HFFc6 (cell line): Measurements from ENCODE around the gene SPRED3. TPM values are rescaled to one million over a fixed set of nuclear protein-coding genes. Genes with fewer than 3 reads are reported as not detected.

ENCODE experiments used
- DNase-seq: peaks from one replicate; pipeline ENCODE4 v3.0.0-alpha.2; 2018
- H3K27ac Mint-ChIP-seq: 2 replicates; pipeline ENCODE4 v1.8.0; 2020; ENCODE audit warnings: mild to moderate bottlenecking, mixed read lengths
- H3K27me3 Mint-ChIP-seq: 2 replicates; pipeline ENCODE4 v1.8.0; 2021; ENCODE audit warnings: mild to moderate bottlenecking, moderate library complexity, mixed read lengths; ENCODE audit not compliant: insufficient read depth
- H3K36me3 Mint-ChIP-seq: 2 replicates; pipeline ENCODE4 v1.8.0; 2021; ENCODE audit warnings: low read depth, mixed read lengths
- H3K4me1 Mint-ChIP-seq: 2 replicates; pipeline ENCODE4 v1.8.0; 2020; ENCODE audit warnings: low read depth, mixed read lengths
- H3K4me3 Mint-ChIP-seq: 2 replicates; pipeline ENCODE4 v1.8.0; 2020; ENCODE audit warnings: mild to moderate bottlenecking, moderate library complexity, mixed read lengths
- H3K9me3 Mint-ChIP-seq: 2 replicates; pipeline ENCODE4 v1.8.0; 2020; ENCODE audit warnings: mild to moderate bottlenecking, mixed read lengths
- total RNA-seq, 6 experiments: library from RNA; stranded (reverse); fragmentation: NEBNext Ultra II Directional; extraction: Animal tissue kit (Norgen Biotek cat#: 25700); gene quantifications; 2 replicates in 1 of 6; 3 replicates in 5 of 6; pipeline ENCODE4 v1.2.3, GENCODE V29; 2021
- TF ChIP-seq, protein P1 (sequence below): fragments of 200-600 bp; sonication (generic); IDR thresholded peaks from 2 replicates; pipeline ENCODE4 v1.5.0; 2021; ENCODE audit warnings: antibody characterized with exemption, mild to moderate bottlenecking

The SPRED3 gene
- total RNA-seq, 6 experiments from 2014 or later = 11.7 to 15.3 (median 13.1) TPM

DNA sequence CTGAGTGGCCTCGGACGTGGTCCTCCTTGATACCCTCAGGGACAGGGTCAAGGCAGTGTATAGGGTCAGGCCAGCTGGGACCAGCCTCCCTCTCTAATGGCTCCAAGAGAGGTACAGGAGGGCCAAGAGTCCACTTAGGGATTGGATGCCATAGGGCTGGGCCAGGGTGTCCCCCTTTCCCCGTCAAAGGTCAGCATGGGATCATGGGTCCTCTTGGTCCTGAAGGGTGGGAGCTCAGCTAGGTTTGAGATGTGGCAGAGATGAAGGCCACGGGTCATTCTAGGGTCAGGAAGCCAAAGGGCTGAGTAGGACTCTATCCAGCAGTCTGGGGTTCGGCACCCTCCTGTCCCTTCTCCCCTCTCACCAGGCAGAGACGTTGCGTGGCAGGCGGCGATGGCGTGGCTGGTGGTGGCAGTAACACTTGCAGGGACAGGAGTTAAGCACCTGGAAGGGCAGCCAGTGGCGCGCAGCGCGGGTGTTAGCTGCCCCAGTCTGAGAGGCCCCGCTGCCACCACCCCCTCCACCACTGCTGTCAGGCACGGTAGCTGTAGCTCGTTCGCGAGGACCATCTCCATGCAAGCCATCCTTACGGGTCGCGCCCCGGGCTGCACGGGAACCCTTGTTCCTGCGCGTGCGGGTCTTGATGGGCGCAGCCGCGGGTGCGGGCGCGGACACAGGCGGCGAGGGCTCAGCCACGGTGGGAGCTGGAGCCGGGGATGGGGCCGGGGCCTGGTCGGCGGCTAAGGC lies 3.3 kb upstream of the SPRED3 start:
- Mint-ChIP-seq H3K27me3 (peaks cover 15% of the 10 kb centered on the region), H3K4me3 (no peak overlapping the region), H3K36me3 (peaks cover 28% of the 10 kb centered on the region), H3K4me1 (peaks cover 17% of the 10 kb centered on the region), H3K9me3 (no peaks in the 10 kb centered on the region), H3K27ac (no peak overlapping the region)
- TF ChIP-seq, protein P1, sequence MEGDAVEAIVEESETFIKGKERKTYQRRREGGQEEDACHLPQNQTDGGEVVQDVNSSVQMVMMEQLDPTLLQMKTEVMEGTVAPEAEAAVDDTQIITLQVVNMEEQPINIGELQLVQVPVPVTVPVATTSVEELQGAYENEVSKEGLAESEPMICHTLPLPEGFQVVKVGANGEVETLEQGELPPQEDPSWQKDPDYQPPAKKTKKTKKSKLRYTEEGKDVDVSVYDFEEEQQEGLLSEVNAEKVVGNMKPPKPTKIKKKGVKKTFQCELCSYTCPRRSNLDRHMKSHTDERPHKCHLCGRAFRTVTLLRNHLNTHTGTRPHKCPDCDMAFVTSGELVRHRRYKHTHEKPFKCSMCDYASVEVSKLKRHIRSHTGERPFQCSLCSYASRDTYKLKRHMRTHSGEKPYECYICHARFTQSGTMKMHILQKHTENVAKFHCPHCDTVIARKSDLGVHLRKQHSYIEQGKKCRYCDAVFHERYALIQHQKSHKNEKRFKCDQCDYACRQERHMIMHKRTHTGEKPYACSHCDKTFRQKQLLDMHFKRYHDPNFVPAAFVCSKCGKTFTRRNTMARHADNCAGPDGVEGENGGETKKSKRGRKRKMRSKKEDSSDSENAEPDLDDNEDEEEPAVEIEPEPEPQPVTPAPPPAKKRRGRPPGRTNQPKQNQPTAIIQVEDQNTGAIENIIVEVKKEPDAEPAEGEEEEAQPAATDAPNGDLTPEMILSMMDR = no peak
- no peak for DNase-seq

DNA sequence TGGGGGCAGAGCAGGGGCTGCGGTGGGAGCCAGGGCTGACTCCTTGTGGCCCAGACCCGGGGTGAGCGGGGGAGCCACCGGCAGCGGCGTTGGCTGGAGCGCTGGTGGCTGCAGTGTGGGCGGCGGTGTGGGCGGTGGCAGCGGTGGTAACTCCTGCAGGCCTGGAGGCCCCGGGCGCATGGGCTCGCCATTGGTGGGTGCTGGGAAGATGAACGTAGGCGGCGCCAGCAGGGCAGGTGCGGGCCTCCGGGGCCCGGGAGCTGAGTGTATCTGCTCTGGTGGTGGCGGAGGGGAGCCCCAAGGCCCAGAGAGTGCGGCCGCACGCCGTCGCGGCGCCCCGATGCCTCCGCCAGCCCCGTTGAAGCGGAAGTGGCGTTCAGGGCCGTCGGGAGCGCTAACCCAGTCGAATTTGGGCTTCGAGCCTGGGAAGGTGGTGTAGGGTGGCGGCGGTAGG lies 2.7 kb upstream of the SPRED3 start:
- H3K4me3 Mint-ChIP-seq = no peak overlapping the region
- H3K36me3 Mint-ChIP-seq = peaks cover 29% of the 10 kb centered on the region
- no peaks in the 10 kb centered on the region for H3K9me3 Mint-ChIP-seq
- peaks cover 21% of the 10 kb centered on the region for H3K4me1 Mint-ChIP-seq
- no peak for DNase-seq
- H3K27ac Mint-ChIP-seq = no peak overlapping the region
- peaks cover 15% of the 10 kb centered on the region for H3K27me3 Mint-ChIP-seq
- TF ChIP-seq, protein P1 = no peak

DNA sequence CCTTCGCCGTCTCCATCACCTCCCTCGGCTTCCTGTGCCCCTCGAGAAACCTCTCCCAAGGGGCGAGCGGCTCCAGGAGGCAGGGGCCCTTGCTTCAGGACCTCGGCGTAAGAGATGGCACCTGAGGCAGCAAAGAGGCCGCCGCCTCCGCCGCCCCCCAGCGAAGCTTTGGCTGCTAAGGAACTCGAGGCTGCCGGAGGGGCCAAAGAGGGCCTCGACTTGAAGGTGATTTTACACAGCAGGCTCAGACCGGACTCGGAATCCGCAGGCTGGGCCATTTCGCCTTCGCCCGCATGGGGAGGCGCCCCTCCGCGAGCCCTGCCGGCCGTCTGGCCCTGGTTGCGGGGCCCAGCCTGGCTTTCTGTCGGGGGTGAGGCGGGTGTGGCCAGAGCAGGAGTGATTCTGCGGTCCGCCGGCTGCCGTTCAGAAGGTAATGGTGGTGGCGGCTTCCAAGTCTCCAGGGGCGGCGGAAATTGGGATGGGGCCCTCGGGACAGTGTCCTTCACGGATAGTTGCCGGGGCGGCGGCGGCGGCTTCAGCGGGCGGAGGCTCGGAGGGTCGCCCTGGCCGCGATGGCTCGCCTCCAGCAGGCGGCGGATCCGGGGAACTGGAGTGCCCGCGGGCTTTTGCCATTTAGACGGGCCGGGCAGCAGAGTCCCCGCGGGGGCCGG lies 2.1 kb upstream of the SPRED3 start:
- DNase-seq = no peak
- Mint-ChIP-seq H3K4me3 (no peak overlapping the region), H3K27me3 (peaks cover 15% of the 10 kb centered on the region), H3K36me3 (peaks cover 35% of the 10 kb centered on the region), H3K9me3 (no peaks in the 10 kb centered on the region), H3K4me1 (peaks cover 27% of the 10 kb centered on the region), H3K27ac (no peak overlapping the region)
- TF ChIP-seq, protein P1 = no peak

DNA sequence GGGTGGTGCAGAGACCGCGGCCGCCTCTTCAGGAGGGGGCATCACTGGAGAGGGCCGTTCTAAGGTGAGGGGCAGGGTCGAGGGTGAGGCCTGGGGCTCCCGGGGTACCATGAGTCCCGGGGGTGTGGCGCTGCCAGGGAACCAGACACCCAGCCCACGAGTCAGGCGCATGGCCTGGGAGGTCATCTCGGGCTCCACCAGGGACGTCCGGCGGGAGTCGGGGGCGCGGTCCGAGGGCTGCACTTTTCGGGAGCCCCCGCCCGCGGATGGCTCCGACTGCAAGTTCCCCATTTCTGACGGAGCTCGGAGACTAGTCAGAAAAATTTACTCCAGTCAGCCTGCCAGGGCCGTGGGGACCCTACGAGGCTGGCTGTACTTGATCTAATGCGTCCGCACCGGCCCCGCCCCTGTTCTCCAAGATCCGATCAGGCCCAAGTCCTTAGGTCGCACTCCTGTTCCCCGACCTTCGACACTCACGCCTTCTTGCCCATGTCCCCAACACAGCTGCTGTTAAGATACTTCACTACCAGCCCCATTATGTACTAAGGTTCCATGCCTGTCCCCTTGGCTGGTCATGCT lies 1.4 kb upstream of the SPRED3 start:
- no peak for DNase-seq
- TF ChIP-seq, protein P1 = no peak
- peaks cover 30% of the 10 kb centered on the region for H3K36me3 Mint-ChIP-seq
- H3K4me1 Mint-ChIP-seq = peaks cover 33% of the 10 kb centered on the region
- H3K9me3 Mint-ChIP-seq = no peaks in the 10 kb centered on the region
- peak overlapping the region; percentile 89 for H3K4me3 Mint-ChIP-seq
- peak overlapping the region; percentile 83 for H3K27ac Mint-ChIP-seq
- H3K27me3 Mint-ChIP-seq = peaks cover 15% of the 10 kb centered on the region

DNA sequence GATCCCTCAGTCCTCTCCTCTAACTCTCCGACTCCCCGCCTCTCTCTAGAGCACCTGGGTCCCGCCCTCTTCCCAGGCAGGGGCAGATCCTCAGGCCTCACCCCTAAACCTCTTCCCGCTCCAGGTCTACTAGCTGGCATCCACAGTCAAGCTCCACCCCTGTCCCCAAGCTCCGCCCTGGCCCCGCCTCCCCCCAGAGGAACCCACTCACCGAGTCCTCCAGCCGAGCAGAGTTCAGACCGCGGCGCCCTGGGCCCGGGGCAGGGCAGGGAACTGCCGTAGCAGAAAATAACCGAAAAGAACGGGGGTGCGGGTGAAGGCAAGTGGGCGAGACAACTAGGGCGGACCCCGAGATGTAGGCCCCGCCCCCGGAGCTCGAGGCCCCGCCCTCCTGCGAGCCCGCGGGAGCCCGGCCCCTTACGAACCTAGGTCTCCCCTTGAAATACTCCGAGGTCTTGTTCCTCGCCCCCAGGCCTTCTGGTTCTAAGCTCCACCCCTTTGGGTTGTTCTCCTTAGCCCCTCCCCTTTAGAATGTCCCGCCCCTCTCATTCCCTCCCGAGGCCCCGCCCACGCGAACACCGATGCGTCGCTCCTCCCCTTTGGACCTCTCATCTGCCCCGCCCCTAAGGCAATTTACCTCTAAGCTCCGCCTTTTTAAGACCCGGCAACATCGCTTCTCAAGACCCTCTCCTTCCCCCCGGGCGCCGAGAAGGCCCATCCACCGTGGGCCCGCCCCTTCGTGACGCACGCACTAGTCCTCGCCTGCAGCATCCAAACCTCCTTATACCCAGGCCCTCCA lies 748 bp upstream of the SPRED3 start, which contains the start of gene GGN:
Gene GGN (minus strand): TSS at position 485 of the 799 bp plus-strand sequence. CDS start 773 bp downstream, outside the sequence.
- peaks cover 40% of the 10 kb centered on the region for H3K4me1 Mint-ChIP-seq
- no peaks in the 10 kb centered on the region for H3K9me3 Mint-ChIP-seq
- H3K36me3 Mint-ChIP-seq = peaks cover 30% of the 10 kb centered on the region
- H3K4me3 Mint-ChIP-seq = peak within 1 kb of the TSS; percentile 97
- TF ChIP-seq, protein P1 = no peak
- H3K27me3 Mint-ChIP-seq = peaks cover 15% of the 10 kb centered on the region
- peak within 1 kb of the TSS; percentile 99 for H3K27ac Mint-ChIP-seq
- DNase-seq = peak; percentile 90
